SK-N-SH (cell line): ENCODE measurements around the gene UBE3D.

ENCODE experiments used
- ELF1 ChIP-seq: IDR thresholded peaks from 2 replicates; pipeline ENCODE4 v1.4.0; 2012
- EP300 ChIP-seq, 2 experiments: IDR thresholded peaks; 2 replicates each; pipeline versions ENCODE4 v1.4.0 to v1.6.1; 2012; ENCODE audit warnings: borderline replicate concordance in 1 of 2, low read depth in 1 of 2, low read length in 1 of 2
- JUND ChIP-seq: IDR thresholded peaks from 2 replicates; pipeline ENCODE4 v1.4.0; 2012
- POLR2AphosphoS5 ChIP-seq: IDR thresholded peaks from 2 replicates; pipeline ENCODE4 v1.6.1; 2012; ENCODE audit warnings: low read depth, low read length
- RAD21 ChIP-seq: IDR thresholded peaks from 2 replicates; pipeline ENCODE4 v1.6.1; 2012; ENCODE audit warnings: mild to moderate bottlenecking, low read length
- RCOR1 ChIP-seq: fragments of 150-350 bp; IDR thresholded peaks from 2 replicates; pipeline ENCODE4 v1.6.1; 2017; ENCODE audit warnings: antibody characterized with exemption, low read length
- YY1 ChIP-seq: IDR thresholded peaks from 2 replicates; pipeline ENCODE4 v1.4.0; 2012; ENCODE audit warnings: low read depth, mild to moderate bottlenecking
- TF ChIP-seq, protein P1 (sequence below): fragments of 200-600 bp; sonication (generic); IDR thresholded peaks from 2 replicates; pipeline ENCODE4 v1.6.1; 2017; ENCODE audit warnings: antibody characterized with exemption, mild to moderate bottlenecking, moderate library complexity
- TF ChIP-seq, protein P2 (sequence below): IDR thresholded peaks from 2 replicates; pipeline ENCODE4 v1.6.1; 2012; ENCODE audit warnings: mild to moderate bottlenecking, low read depth, low read length, moderate library complexity

DNA sequence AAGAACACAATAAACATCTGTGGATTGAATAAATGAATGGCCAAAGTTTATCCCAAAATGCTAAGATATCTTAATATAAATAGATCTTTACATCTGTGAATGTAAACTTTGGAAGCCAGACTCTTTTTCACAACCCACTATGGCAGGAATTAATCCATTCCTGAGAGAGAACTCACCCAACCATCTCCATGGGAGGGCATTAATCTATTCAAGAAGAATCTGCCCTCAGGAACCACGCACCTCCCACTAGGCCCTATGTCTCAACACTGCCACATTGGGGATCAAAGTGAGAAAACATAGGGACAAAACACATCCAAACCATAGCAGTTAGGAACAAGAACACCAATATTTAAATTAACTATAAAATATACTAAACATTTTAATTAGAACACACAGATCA lies 3.4 kb downstream of the UBE3D start:
- TF ChIP-seq, protein P1, sequence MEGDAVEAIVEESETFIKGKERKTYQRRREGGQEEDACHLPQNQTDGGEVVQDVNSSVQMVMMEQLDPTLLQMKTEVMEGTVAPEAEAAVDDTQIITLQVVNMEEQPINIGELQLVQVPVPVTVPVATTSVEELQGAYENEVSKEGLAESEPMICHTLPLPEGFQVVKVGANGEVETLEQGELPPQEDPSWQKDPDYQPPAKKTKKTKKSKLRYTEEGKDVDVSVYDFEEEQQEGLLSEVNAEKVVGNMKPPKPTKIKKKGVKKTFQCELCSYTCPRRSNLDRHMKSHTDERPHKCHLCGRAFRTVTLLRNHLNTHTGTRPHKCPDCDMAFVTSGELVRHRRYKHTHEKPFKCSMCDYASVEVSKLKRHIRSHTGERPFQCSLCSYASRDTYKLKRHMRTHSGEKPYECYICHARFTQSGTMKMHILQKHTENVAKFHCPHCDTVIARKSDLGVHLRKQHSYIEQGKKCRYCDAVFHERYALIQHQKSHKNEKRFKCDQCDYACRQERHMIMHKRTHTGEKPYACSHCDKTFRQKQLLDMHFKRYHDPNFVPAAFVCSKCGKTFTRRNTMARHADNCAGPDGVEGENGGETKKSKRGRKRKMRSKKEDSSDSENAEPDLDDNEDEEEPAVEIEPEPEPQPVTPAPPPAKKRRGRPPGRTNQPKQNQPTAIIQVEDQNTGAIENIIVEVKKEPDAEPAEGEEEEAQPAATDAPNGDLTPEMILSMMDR = no peak
- TF ChIP-seq ELF1 (no peak), RCOR1 (no peak), POLR2AphosphoS5 (no peak), YY1 (no peak), RAD21 (no peak), EP300 (IDR thresholded peaks at IDR 0.05; ENCODE audit: borderline replicate concordance in 1 of 2, low read depth in 1 of 2, low read length in 1 of 2) (no peak), JUND (no peak)
- TF ChIP-seq, protein P2, sequence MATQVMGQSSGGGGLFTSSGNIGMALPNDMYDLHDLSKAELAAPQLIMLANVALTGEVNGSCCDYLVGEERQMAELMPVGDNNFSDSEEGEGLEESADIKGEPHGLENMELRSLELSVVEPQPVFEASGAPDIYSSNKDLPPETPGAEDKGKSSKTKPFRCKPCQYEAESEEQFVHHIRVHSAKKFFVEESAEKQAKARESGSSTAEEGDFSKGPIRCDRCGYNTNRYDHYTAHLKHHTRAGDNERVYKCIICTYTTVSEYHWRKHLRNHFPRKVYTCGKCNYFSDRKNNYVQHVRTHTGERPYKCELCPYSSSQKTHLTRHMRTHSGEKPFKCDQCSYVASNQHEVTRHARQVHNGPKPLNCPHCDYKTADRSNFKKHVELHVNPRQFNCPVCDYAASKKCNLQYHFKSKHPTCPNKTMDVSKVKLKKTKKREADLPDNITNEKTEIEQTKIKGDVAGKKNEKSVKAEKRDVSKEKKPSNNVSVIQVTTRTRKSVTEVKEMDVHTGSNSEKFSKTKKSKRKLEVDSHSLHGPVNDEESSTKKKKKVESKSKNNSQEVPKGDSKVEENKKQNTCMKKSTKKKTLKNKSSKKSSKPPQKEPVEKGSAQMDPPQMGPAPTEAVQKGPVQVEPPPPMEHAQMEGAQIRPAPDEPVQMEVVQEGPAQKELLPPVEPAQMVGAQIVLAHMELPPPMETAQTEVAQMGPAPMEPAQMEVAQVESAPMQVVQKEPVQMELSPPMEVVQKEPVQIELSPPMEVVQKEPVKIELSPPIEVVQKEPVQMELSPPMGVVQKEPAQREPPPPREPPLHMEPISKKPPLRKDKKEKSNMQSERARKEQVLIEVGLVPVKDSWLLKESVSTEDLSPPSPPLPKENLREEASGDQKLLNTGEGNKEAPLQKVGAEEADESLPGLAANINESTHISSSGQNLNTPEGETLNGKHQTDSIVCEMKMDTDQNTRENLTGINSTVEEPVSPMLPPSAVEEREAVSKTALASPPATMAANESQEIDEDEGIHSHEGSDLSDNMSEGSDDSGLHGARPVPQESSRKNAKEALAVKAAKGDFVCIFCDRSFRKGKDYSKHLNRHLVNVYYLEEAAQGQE = no peak
